Parathyroid adenoma (tissue), 2 donors: ENCODE measurements around the gene WWOX.

ENCODE experiments used
- H2AFZ ChIP-seq: fragments of 300-600 bp; sonication (generic); one replicate; pipeline ENCODE4 v1.7.0; 2017; ENCODE audit warnings: antibody characterized with exemption, mild to moderate bottlenecking
- H3K27ac ChIP-seq: fragments of 300-600 bp; sonication (generic); one replicate; pipeline ENCODE4 v1.7.0; 2017
- H3K27me3 ChIP-seq: fragments of 300-600 bp; sonication (generic); one replicate; pipeline ENCODE4 v1.7.0; 2017; ENCODE audit warnings: low read length; ENCODE audit not compliant: control insufficient read depth, insufficient read depth
- H3K36me3 ChIP-seq: fragments of 300-600 bp; sonication (generic); one replicate; pipeline ENCODE4 v1.7.0; 2017; ENCODE audit warnings: low read length; ENCODE audit not compliant: control insufficient read depth, insufficient read depth
- H3K4me1 ChIP-seq: fragments of 300-600 bp; sonication (generic); one replicate; pipeline ENCODE4 v1.7.0; 2017; ENCODE audit warnings: control low read depth
- H3K4me2 ChIP-seq: fragments of 300-600 bp; sonication (generic); one replicate; pipeline ENCODE4 v1.7.0; 2017; ENCODE audit warnings: low read length
- H3K4me3 ChIP-seq: fragments of 300-600 bp; sonication (generic); one replicate; pipeline ENCODE4 v1.7.0; 2017; ENCODE audit warnings: low read depth, low read length
- H3K79me2 ChIP-seq: fragments of 300-600 bp; sonication (generic); one replicate; pipeline ENCODE4 v1.7.0; 2017; ENCODE audit warnings: control low read depth
- H3K9ac ChIP-seq: fragments of 300-600 bp; sonication (generic); one replicate; pipeline ENCODE4 v1.7.0; 2017; ENCODE audit warnings: mild to moderate bottlenecking
- H3K9me3 ChIP-seq: fragments of 300-600 bp; sonication (generic); one replicate; pipeline ENCODE4 v1.7.0; 2017; ENCODE audit warnings: low read length; ENCODE audit not compliant: control insufficient read depth
- TF ChIP-seq, protein P1 (sequence below): fragments of 300-600 bp; sonication (generic); IDR thresholded peaks from one replicate; pipeline ENCODE4 v1.7.0; 2017; ENCODE audit warnings: antibody characterized with exemption, mild to moderate bottlenecking
- donor health status: primary hyperparathyroidism.

Gene WWOX

DNA sequence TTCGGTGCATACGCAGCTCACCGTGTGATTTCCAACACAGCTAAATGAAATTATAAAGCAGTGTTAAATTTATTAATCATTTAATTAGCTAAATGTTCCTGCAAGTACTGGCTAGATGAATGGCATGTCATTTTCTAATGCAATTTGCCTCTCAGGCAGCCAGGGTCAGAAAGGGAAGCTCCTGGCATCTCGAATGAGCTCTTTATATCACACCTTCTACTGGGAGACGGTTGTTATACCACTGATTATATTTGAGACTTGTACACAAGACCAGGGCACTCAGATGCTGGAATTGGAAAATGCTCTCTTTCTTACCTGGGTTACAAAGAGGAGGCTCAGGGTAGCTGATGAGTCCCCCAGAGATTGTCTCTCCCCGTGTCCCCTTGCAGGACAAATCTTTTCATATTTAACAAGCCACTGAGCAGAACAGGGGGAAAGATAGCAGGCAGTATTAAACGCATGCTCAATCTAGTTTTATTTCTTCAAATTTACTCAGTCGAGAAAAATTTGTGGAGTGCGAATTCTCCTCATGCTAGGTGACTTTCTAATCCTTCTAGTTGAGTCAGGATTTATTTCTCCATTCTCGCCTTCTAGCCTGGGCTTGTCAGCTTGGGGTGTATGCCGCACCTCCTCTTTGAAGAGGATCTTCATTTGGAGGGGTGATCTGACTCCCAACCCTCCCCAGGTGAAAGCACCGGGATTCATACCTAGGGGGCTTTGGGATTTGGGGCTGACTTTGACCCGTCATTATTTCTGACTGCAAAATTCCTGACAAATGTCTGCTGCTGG is 1060.0 kb downstream of the WWOX start:
- no peak overlapping the region for H3K4me3 ChIP-seq
- TF ChIP-seq, protein P1, sequence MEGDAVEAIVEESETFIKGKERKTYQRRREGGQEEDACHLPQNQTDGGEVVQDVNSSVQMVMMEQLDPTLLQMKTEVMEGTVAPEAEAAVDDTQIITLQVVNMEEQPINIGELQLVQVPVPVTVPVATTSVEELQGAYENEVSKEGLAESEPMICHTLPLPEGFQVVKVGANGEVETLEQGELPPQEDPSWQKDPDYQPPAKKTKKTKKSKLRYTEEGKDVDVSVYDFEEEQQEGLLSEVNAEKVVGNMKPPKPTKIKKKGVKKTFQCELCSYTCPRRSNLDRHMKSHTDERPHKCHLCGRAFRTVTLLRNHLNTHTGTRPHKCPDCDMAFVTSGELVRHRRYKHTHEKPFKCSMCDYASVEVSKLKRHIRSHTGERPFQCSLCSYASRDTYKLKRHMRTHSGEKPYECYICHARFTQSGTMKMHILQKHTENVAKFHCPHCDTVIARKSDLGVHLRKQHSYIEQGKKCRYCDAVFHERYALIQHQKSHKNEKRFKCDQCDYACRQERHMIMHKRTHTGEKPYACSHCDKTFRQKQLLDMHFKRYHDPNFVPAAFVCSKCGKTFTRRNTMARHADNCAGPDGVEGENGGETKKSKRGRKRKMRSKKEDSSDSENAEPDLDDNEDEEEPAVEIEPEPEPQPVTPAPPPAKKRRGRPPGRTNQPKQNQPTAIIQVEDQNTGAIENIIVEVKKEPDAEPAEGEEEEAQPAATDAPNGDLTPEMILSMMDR = no peak
- H3K27me3 ChIP-seq = no peaks in the 10 kb centered on the region
- no peaks in the 10 kb centered on the region for H3K4me1 ChIP-seq
- no peak overlapping the region for H3K4me2 ChIP-seq
- no peaks in the 10 kb centered on the region for H3K36me3 ChIP-seq
- H3K27ac ChIP-seq = no peak overlapping the region
- H3K79me2 ChIP-seq = no peaks in the 10 kb centered on the region
- H3K9me3 ChIP-seq = no peaks in the 10 kb centered on the region
- no peak overlapping the region for H2AFZ ChIP-seq
- no peak overlapping the region for H3K9ac ChIP-seq

DNA sequence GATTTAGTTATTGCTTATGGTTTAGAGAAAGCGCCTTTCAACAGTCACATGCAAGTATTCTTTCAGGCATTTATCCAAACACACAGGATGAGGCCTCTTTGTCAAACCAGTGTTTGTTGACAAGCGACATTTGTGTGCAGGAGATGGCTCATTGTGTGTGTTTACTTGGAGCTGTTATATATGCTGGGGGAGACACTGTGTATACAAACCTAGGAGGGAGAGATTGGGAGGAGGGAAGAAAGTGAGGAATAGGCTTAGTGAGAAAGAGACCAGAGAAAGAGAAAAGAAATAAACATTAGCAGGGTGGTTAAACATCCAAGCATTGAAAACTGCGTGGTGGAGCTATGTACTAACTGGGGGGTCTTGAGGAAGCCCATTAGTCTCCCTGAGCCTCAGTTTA is 1063.5 kb downstream of the WWOX start:
- Histone ChIP-seq H3K36me3 (no peaks in the 10 kb centered on the region), H3K9me3 (no peaks in the 10 kb centered on the region), H3K27me3 (no peaks in the 10 kb centered on the region), H3K9ac (no peak overlapping the region), H2AFZ (no peak overlapping the region), H3K4me3 (no peak overlapping the region), H3K4me1 (no peaks in the 10 kb centered on the region), H3K27ac (no peak overlapping the region), H3K79me2 (no peaks in the 10 kb centered on the region), H3K4me2 (no peak overlapping the region)
- TF ChIP-seq, protein P1 = no peak

DNA sequence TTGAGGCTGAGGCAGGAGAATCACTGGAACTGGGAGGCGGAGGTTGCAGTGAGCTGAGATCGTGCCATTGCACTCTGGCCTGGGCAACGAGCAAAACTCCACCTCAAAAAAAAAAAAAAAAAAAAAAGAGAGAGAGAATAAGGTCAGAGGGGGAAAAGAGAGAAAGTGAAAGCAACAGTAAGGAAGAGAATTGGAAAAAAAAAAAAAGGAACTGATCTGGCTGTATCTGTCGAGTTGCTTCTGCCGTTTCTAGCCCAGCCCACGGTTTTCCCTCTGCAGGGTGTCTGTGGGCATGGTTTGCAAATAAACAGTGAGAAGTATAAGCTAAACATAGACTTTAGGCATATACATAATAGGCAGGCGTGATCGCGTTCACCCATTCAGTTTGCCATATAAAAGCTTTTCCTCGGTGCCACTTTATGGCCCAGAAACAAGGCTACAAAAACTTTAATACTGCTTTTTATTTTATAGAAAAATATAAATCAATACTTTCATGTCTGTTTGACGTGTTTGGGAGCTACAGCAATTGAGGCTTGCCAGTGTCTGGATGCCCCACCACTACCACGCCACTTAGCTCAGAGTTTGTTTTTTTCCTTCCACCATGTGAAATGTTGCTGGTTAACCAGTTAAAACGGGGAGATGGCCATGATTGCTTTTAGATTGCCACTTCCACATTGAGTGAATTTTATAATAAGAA is 1064.4 kb downstream of the WWOX start:
- Histone ChIP-seq H3K4me1 (no peaks in the 10 kb centered on the region), H3K9ac (no peak overlapping the region), H3K27me3 (no peaks in the 10 kb centered on the region), H2AFZ (no peak overlapping the region), H3K9me3 (no peaks in the 10 kb centered on the region), H3K4me3 (no peak overlapping the region), H3K79me2 (no peaks in the 10 kb centered on the region), H3K27ac (no peak overlapping the region), H3K36me3 (no peaks in the 10 kb centered on the region), H3K4me2 (no peak overlapping the region)
- TF ChIP-seq, protein P1 = no peak

DNA sequence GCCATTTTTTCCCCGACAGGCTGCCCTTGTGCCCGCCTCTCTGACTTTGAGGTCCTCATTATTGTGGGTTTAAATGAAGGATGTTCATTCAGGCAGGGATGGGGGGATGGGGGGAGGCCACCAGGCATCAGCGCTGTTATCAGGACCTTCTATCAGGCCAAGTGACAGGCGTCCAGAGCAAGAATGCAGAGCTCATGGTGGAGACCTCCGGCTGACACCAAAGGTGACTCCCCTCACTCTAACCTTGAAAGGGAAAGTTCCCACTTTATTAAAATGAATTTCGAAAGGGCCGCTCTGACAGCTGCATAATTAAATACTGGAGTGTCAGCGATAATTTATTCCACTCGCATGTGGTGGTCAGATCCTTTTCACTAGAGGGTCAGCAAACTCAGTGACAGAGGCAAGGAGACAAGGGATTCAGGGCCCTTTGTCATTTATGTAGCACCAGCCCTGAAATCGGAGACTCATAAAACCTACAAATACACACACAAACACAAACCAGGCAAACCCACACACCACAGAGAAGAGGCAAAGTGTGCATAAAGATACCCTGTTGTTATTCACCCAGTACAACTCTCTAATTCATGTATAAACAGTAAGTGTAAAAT is 1065.0 kb downstream of the WWOX start:
- H3K4me3 ChIP-seq = no peak overlapping the region
- H3K9me3 ChIP-seq = no peaks in the 10 kb centered on the region
- no peak overlapping the region for H3K9ac ChIP-seq
- no peak overlapping the region for H3K4me2 ChIP-seq
- no peaks in the 10 kb centered on the region for H3K36me3 ChIP-seq
- no peaks in the 10 kb centered on the region for H3K27me3 ChIP-seq
- H2AFZ ChIP-seq = no peak overlapping the region
- TF ChIP-seq, protein P1 = no peak
- no peaks in the 10 kb centered on the region for H3K79me2 ChIP-seq
- no peak overlapping the region for H3K27ac ChIP-seq
- no peaks in the 10 kb centered on the region for H3K4me1 ChIP-seq
